Uterus (tissue), 4 donors: Measurements from ENCODE around the gene ZNF273. TPM values are rescaled to one million over a fixed set of nuclear protein-coding genes. Genes with fewer than 3 reads are reported as not detected.

Source experiments
- DNase-seq, 2 donors: peaks; one replicate each; pipeline ENCODE4 v3.0.0-alpha.2; 2019 to 2020
- H3K27ac ChIP-seq, 2 donors: fragments of 200-600 bp; sonication (generic); 1 replicate in 1 of 2; 2 replicates in 1 of 2; pipeline ENCODE4 v1.5.1; 2016 to 2018
- H3K27me3 ChIP-seq, 2 donors: fragments of 200-600 bp; sonication (generic); one replicate each; pipeline ENCODE4 v1.5.1; 2018 to 2019; ENCODE audit warnings: control low read depth in 1 of 2
- H3K36me3 ChIP-seq, 2 donors: fragments of 200-600 bp; sonication (generic); one replicate each; pipeline ENCODE4 v1.5.1; 2019; ENCODE audit warnings: control low read depth in 1 of 2
- H3K4me1 ChIP-seq, 2 donors: fragments of 200-600 bp; sonication (generic); one replicate each; pipeline ENCODE4 v1.5.1; 2018 to 2019; ENCODE audit warnings: control low read depth in 1 of 2
- H3K4me3 ChIP-seq, 2 donors: fragments of 200-600 bp; sonication (generic); 1 replicate in 1 of 2; 2 replicates in 1 of 2; pipeline ENCODE4 v1.5.1; 2018 to 2019; ENCODE audit warnings: mild to moderate bottlenecking in 1 of 2
- H3K9me3 ChIP-seq, 2 donors: fragments of 200-600 bp; sonication (generic); one replicate each; pipeline ENCODE4 v1.5.1; 2019; ENCODE audit warnings: control low read depth in 1 of 2
- CTCF ChIP-seq, 4 experiments: fragments of 200-600 bp in 2 of 4; fragments of 450-650 bp in 2 of 4; sonication (generic) in 2 of 4; IDR thresholded peaks; one replicate each; pipeline ENCODE4 v1.5.1; 2016 to 2019; ENCODE audit warnings: antibody characterized with exemption in 4 of 4, mild to moderate bottlenecking in 2 of 4, moderate library complexity in 1 of 4
- POLR2A ChIP-seq, 2 donors: fragments of 450-650 bp; IDR thresholded peaks; one replicate each; pipeline ENCODE4 v1.6.1; 2016; ENCODE audit warnings: antibody characterized with exemption in 2 of 2, mild to moderate bottlenecking in 1 of 2, moderate library complexity in 1 of 2
- intact Hi-C: fragments of 100-400 bp; cut with DNase I; formaldehyde crosslinking; loops from one replicate; pipeline ENCODE4 v1.15.1; 2023; ENCODE audit warnings: low total_unique reads
- total RNA-seq, 4 donors: library from RNA; depleted of rRNA in 3 of 4; stranded (reverse); fragments of >200 nt in 3 of 4; gene quantifications; one replicate each; pipeline versions ENCODE4 v1.1.0 to v1.2.4, GENCODE V29; 2014 to 2023
- donor health status: DM: yes; HTN: yes; CAD: no.

ZNF273 gene
- total RNA-seq, 4 donors from 2014 or later, result 1.5 to 21.8 (median 8.0) TPM

- DNase-seq, result no peak
- no peaks in the 10 kb centered on the region for H3K36me3 ChIP-seq
- intact Hi-C loops, result no loop called here
- no peaks in the 10 kb centered on the region for H3K27me3 ChIP-seq
- TF ChIP-seq CTCF (IDR thresholded peaks at IDR 0.05), result no peak
- TF ChIP-seq POLR2A (IDR thresholded peaks at IDR 0.05), result no peak
- no peak overlapping the region for H3K27ac ChIP-seq
- no peak overlapping the region for H3K4me3 ChIP-seq
- no peaks in the 10 kb centered on the region for H3K9me3 ChIP-seq
- H3K4me1 ChIP-seq, result no peaks in the 10 kb centered on the region
Measured at GRCh38 chr7:64870656-64871055, 32.4 kb upstream of the ZNF273 start.

GRCh38 chr7:64871761-64872160 is 31.3 kb upstream of the ZNF273 start:
- TF ChIP-seq CTCF (IDR thresholded peaks at IDR 0.05) (no peak), POLR2A (IDR thresholded peaks at IDR 0.05) (no peak)
- H3K36me3 ChIP-seq, result no peaks in the 10 kb centered on the region
- no peak for DNase-seq

GRCh38 chr7:64872351-64873154 is 30.5 kb upstream of the ZNF273 start:
- peaks cover 0 to 3% of the 10 kb centered on the region in 2 donors for H3K27me3 ChIP-seq
- no peak overlapping the region for H3K4me3 ChIP-seq
- TF ChIP-seq CTCF (IDR thresholded peaks at IDR 0.05) (no peak), POLR2A (IDR thresholded peaks at IDR 0.05) (no peak)
- intact Hi-C loops, result no loop called here
- no peaks in the 10 kb centered on the region for H3K36me3 ChIP-seq
- no peak overlapping the region for H3K27ac ChIP-seq
- DNase-seq, result no peak
- H3K4me1 ChIP-seq, result no peaks in the 10 kb centered on the region
- H3K9me3 ChIP-seq, result no peaks in the 10 kb centered on the region

More at GRCh38 chr7:64871761-64872160, 31.3 kb upstream of the ZNF273 start:
- Histone ChIP-seq H3K4me3 (no peak overlapping the region), H3K4me1 (no peaks in the 10 kb centered on the region), H3K27me3 (no peaks in the 10 kb centered on the region), H3K9me3 (no peaks in the 10 kb centered on the region), H3K27ac (no peak overlapping the region)
- intact Hi-C loops, result no loop called here

- no peak for TF ChIP-seq POLR2A (IDR thresholded peaks at IDR 0.05)
- no peak for TF ChIP-seq CTCF (IDR thresholded peaks at IDR 0.05)
- no peak for DNase-seq
- no peaks in the 10 kb centered on the region for H3K9me3 ChIP-seq
Measured at GRCh38 chr7:64873155-64873500, 29.9 kb upstream of the ZNF273 start.

GRCh38 chr7:64873517-64873916 is 29.6 kb upstream of the ZNF273 start:
- Histone ChIP-seq H3K4me1 (no peaks in the 10 kb centered on the region), H3K4me3 (no peak overlapping the region), H3K9me3 (no peaks in the 10 kb centered on the region), H3K27ac (no peak overlapping the region), H3K36me3 (no peaks in the 10 kb centered on the region), H3K27me3 (peaks cover 0 to 3% of the 10 kb centered on the region in 2 donors)
- intact Hi-C loops, result no loop called here
- TF ChIP-seq POLR2A (IDR thresholded peaks at IDR 0.05) (no peak), CTCF (IDR thresholded peaks at IDR 0.05) (no peak)
- DNase-seq, result no peak

More at GRCh38 chr7:64873155-64873500, 29.9 kb upstream of the ZNF273 start:
- Histone ChIP-seq H3K27ac (no peak overlapping the region), H3K27me3 (peaks cover 0 to 3% of the 10 kb centered on the region in 2 donors), H3K4me1 (no peaks in the 10 kb centered on the region), H3K36me3 (no peaks in the 10 kb centered on the region), H3K4me3 (no peak overlapping the region)
- intact Hi-C loops, result no loop called here
